ENCODE measurements around the gene KCTD17.

KCTD17 gene

DNA sequence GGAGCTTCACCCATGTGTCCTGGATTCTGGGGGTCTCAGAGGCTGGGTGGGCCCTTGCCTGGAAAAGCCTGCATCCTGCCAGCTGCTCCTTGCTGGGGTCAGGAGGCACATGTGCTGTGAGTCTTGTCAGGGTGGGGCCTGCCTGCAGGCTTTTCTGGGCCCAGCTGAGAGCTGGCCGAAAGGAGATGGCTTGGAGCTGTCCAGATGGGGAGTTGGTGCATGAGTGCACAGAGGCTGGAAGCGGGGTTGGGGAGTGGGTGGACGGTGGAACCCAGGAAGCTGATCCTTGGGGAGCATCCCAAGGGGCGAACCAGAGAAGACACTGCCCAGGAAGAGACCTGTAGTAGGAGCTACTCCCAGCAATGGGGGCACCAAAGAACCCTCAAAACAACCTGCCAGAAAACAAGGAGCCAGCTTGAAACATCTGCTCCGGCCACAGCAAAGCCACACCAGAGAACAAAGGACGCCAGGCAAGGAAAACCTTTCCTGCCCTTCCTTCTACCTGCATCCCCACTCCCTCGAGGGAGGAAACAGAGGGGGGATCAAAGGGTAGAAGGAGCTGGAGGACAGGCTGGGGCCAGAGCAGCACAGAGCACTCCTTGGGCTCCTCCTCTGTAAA is 8.2 kb upstream of the KCTD17 start:
- DNase-seq (ENCODE audit: low read depth): no peak

DNA sequence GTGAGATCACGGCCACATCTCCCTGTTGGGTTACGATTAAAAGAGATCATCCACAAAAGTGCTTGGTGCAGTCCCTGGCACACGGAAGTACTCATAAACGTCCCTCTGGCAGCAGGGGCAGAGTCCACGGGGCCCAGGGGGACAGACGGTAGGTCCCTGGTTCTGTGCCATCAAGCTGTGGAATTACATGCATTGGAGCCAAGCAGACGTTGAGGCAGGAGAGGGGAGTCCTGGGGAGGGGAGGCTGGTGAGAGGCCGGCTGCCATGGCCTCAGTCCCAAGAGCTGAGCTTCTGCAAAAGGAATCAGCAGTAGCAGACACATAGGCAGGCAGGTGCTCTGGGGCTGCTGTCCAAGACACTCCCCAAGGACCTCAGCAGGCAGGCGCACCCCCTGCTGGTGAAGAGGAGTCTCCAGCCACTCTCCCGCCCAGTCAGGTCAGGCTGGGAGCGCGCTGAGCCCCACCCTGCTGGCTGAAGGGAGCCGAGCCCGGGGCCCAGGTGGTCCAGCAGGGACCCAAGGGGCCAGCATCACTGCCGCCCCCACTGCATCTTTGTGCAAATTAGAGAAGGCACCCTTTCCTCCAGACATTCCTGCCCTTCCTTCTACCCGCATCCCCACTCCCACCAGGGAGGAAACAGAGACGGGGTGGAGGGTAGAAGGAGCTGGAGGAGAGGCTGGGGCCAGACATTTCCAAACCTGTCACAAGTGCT is 7.6 kb upstream of the KCTD17 start:
- no peak for DNase-seq (ENCODE audit: low read depth)

DNA sequence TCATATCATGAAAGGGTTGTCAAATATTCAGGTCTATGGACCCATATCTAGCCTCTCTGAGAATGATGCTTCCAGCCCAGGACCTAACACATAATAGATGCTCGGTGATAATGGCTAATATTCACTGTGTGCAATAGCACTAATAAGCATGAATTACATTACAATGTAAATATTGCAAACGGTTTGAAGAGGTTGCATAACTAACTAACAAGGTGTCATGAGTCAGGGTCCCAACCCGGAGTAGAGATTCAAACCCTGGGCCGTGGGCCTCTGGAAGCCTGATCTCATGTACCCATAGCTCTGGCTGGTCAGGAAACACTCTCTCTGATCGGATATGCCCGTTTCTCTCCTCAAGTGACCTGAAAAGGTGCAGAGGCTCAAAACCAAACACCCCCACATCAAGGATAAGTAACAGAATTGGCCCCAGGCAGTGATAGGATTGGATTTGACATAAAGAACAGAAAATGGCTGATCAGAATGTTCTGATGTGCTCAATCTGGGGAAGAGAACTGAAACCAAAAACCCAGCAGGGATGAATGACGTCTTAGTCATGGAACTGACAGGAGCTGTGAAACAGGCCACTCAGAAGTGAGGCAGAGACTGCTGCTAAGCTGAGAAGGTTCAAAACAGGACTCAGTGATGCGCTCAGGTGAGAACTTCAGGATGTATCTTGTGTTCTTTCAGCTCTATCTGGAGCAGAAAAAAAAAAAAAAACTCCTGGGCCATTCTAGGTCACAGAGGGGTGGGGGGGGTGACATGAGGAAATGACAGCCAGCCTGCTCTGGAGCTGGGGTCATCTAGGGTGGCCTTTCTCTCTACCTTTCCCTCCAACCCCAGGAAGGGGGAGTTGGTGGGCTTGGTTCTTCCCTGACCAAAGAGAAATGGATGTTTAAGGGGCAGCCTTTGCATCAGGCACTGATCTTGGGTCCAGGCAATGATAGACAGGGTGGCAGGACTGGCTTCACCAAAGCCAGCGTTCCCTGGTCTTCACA is 6.6 kb upstream of the KCTD17 start:
- no peak for DNase-seq (ENCODE audit: low read depth)

DNA sequence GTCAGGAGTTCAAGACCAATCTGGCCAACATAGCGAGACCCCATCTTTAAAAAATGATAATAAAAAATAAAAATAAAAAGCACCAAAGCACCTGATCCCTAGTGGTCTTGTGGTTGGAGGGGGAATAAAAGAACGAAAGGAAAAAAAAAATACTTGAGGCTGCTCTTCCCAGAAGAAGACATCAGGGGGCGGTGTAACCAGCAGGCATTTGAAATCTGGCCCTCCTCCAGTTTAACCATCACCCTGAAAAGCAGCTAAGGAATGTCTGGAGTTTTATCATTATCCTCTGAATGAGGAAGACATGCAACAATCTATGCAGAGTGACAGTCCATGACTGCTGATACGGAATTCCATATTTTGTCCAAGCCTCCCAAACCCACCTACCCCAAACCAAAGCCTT is 5.6 kb upstream of the KCTD17 start:
- no peak for DNase-seq (ENCODE audit: low read depth)

DNA sequence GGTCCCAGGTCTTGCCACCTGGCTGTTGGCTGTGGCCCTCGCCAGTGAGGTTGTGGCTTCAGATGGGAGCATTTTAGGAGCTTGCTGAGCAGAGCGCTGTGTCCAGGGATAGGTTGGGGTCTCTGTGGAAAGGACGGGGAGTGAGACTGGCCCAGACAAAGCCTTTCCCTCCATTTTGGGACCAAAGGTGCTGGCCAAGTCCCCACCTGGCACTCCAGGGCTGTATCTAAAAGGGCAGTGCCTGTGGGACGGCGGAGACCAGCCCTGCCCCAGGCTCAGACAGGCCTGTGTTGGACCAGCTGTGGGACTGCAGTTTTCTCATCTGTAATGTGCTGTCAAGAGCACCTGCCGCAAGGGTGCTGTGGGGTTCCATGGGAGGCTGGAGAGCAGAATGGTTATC is 5.0 kb upstream of the KCTD17 start:
- DNase-seq (ENCODE audit: low read depth): no peak

DNA sequence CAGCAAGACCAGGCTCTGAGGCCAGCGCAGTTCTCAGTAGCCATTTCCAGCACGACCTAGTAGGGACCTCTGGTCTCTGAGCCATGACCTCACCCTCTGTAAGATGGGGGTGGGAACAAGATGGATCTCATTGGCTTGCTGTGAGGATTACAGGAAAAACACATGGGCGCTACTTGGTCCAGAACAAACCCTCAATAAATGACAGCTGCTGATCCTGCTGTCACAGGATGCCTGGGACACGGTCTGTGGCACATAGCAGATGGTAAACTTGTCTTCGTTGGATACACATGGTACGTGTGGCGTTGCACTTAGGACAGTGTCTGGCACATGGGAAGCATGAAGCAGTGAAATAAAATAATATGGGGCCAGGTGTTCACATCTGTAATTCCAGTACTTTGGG is 4.5 kb upstream of the KCTD17 start:
- DNase-seq (ENCODE audit: low read depth): no peak

DNA sequence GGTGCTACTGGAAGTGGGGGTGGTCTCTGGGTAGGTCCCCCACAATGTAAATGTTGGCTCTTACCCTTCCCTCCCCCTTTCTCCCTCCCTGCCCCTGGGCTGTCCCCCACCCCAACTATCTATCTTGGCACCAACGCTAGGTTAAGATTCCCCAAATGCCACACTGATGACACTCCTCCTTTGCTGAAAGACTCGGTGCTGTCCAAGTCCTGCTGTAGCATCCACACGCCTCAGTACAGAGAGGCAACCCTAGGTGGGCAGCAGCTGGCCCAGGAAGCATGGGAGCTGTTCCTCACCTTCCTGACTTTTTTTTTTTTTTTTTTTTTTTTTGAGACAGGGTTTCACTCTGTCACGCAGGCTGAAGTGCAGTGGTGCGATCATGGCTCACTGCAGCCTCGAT is 3.4 kb upstream of the KCTD17 start:
- DNase-seq (ENCODE audit: low read depth): no peak

DNA sequence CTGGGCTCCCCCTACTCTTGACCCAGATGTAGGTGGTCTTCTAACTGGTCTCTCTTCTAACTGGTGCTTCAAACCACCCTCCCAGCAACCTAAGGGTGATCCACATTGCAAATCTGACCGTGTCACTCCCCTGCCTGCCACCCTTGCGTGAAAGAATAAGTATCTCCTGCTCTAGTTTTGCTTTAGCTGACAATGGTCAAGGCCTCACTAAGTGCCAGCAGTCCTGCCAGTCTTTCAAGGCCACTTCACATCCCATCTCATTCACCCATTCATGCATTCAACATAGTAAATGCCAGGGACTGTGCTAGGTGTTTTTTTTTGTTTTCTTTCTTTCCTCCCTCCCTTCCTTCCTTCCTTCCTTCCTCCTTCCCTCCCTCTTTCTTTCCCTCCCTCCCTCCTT is 2.3 kb upstream of the KCTD17 start:
- no peak for DNase-seq (ENCODE audit: low read depth)

DNA sequence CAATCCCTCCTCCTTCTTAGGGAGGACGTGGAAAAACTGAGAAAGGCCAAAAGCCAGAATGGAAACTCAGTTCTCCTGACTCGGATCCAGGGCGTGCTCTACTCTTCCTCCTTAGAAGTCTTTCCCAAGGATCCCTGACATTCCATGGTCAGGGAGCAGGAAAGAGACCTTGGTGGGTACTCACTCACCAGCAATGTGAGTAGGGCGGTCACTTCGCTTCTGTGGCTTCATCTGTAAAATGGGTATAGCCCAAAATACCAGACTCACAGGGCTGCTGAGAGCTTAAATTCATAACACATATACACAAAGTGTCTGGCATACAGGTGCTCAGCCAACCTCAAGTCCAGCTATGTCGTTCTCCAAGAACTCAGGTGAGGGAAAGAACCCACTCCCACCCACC is 629 bp upstream of the KCTD17 start:
- no peak for DNase-seq (ENCODE audit: low read depth)

DNA sequence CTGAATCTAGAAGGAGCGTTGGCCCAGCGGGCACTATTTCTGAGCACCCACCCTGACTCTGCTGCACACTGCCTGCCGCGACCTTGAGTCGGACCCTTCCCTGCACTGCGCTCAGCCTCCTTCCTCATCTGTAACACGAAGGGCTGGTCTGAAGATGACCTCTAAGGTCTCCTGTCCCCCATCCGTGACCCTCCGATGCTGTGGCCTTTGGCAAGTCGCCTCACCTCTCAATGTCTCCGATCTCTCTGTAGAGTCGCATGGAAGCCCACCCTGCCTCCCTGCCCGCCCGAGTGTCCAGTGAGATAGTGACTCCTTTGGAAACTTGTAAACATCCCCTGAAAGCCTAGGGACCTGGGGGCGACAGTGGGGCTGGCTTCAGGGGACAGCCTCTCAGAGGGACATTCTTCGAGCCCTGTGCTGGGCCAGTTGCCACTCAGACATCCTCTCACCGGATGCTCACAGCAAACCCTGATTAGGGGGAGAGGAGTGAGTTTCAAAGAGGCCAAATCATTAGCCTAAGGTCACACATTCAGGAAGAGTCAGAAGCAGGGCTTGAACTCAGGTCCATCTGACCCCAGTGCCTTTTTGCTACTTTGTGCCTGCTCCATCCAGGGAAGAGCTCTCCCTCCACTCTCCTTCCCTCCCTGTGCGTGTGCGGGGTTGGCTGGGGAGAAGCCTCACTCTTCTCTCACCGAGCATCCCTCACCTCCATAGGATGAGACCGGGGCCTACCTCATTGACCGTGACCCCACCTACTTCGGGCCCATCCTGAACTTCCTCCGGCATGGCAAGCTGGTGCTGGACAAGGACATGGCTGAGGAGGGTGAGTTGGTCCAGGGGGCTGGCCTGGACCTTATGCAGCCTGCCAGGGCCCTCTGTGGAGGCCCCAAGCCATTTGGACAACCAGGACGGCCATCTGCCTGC is 1.1 kb downstream of the KCTD17 start:
- no peak for DNase-seq (ENCODE audit: low read depth)

DNA sequence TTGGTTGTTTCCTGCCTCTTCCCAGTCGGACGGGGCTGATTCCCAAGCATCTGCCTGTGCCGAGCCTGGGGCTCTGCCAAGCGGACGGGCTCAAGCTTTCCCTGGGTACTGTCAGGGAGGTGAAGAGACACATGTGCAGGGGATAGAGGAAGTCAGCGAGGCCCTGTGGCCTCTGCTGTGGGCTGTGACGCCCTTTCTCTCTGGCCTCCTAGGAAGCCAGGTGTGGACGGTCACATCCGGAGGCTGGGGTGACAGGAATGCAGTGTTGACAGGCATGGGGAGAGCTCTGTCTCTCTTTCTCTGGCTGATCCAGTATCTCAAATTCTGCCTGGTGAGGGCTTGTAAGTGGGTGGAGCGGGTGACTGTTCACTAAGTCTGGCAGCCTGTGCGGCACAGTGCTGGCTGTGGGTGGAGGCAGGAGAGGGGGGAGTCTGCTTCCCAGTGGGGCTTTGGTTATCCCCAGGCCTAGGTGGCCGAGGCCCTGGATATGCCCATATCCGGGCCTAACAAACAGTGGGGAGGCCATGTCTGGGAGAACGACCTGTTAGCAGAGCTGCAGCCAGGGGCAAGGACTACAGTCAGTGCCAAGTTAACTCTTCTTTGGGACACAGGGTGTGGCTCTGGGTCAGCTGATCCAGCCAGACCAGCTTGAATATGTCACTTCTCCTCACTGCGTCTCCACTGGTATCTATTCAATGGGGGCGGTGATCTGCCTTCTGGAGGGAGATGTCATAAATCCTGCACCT is 1.9 kb downstream of the KCTD17 start:
- DNase-seq (ENCODE audit: low read depth): no peak

DNA sequence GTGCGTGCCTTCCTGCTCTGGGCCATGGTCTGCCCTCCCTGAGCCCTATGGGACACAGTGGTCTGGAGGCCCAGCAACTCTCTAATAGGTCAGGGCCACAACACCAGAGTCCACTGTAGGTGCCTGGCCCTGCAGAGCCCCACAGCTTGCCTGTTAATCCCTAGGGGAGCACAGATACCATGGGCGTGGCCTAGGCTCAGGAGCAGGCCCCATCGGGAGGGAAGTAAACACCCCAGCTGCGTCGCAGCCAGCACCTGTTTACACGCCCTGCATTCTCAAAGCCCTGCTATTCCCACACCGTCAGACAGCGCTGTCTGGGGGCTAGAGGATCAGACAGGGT is 2.5 kb downstream of the KCTD17 start:
- DNase-seq (ENCODE audit: low read depth): no peak

DNA sequence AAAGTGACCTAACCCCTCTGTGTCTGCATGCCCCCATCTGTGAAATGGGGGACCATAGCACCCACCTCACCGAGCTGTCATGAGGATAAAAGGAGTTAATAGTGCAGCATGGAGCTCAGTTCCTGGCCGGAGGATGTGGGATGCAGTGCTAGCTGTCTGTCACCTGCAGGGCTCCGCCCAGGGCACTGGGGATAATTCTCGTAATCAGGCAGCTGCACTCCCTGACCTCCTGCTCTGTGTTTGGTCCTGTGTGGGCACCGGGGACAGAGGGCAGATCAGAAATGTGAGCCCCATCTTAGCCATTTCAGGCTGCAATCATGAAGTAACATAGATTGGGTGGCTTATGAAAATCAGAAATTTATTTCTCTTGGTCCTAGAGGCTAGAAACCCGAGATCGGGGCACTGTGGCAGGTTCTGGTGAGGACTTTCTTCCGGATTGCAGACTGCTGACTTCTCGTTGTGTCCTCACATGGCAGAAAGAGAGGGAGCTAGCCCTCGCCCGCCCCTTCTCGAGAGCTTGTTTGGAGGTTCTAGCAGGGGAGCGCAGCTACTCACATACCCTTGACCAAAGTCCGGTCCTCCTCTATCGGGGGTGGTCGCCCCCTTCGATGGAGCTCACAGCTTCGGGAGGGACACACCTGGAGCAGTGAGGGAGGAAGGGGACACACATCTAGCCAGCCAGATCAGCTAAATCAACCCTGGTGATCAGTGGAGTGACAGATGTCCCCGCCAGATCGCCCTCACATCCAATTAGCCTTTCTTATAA is 3.2 kb downstream of the KCTD17 start:
- no peak for DNase-seq (ENCODE audit: low read depth)

DNA sequence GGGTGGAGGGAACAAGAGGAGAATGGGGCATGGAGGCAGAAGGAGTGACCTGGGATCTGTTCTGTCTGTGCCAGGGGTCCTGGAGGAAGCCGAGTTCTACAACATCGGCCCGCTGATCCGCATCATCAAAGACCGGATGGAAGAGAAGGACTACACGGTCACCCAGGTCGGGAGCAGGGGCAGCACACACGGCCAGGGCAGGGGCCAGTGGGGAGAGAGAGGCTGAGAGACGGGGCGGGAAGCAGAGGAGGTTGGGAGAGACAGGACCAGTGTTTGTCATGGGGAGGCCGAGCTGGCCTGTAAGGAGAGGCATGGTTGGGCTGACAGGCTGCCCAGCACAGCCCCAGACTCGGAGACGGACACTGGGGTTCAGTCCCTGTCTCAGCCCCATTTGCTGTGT is 4.7 kb downstream of the KCTD17 start:
- no peak for DNase-seq (ENCODE audit: low read depth)

DNA sequence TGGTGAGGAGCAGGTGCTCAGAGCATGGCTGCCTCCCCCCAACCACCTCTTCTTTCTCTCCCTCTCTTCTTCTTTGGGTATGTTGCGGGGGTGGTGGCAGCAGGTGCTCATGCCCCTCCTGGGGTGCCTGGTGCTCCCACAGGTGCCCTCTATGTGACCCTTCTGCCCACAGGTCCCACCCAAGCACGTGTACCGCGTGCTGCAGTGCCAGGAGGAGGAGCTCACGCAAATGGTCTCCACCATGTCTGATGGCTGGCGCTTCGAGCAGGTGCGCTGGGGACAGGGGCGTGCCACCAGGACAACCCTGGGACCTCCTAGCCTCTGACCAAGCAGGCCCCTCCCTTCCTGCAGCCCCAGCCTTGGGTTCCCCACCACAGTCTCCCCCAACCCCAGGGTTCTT is 5.7 kb downstream of the KCTD17 start:
- no peak for DNase-seq (ENCODE audit: low read depth)

DNA sequence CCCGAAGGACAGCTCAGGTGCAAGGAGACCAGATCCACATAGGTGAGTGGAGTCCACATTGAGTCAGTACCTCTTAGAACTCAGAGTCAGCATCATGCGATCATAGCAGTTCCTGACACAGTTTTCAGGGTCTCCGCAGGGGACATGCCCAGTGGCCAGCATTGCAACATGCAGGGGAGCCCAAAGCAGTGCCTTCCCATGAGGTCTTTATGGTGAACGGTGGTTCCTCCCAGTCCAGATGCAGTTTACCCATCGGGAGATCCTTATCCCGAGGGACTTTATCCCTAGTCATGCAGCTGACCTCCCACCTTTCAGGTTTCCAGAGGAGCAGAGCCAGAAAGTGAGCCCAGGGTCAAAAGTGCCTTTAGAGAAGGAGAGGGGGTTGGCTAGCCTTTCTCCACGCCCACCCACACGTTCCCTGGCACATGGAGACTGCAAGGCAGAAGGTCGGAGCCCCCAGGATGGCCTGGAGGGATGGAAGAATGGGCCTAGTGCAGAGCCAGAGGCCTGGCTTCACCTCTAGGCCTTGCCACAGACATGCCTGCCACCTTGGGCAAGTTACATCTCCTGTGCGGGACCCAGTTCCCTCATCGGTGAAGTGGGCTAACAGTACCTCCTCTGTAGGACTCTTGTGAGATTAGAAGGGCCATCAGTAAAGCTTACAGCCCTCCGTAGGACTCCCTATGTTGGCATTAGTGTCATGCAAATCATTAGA is 6.4 kb downstream of the KCTD17 start:
- DNase-seq (ENCODE audit: low read depth): no peak

DNA sequence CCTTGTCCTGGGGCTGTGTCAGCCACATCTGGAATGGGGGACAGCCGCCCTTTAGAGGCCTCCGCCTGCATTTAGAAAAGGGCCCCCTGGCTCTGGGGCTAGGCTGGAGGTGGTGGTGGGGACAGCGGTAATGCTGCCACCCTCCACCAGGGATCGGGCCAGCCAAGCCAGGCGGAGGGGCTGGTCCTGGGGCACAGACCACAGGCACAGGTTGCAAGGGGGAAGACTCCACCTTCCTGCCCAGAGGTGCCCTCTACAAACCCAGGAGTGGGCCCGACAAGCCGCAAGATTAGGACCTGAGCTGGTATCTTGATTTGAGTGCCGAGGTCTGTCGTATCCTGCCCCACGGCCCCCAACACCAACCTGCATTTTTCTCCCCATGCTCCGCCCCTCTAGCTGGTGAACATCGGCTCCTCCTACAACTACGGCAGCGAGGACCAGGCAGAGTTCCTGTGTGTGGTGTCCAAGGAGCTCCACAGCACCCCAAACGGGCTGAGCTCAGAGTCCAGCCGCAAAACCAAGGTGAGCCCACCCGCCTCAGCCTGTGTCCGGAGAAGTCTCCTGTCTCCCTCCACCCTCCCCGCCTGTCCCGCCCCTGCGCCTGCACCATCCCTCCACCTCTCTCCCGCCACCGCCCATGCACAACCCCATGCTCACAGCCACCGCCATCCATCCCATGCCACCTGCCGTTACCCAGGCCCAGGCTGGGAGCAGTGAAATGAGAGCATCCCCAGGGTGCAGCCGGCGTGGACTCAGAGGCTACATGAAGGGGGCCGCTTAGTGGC is 7.6 kb downstream of the KCTD17 start:
- DNase-seq (ENCODE audit: low read depth): no peak

DNA sequence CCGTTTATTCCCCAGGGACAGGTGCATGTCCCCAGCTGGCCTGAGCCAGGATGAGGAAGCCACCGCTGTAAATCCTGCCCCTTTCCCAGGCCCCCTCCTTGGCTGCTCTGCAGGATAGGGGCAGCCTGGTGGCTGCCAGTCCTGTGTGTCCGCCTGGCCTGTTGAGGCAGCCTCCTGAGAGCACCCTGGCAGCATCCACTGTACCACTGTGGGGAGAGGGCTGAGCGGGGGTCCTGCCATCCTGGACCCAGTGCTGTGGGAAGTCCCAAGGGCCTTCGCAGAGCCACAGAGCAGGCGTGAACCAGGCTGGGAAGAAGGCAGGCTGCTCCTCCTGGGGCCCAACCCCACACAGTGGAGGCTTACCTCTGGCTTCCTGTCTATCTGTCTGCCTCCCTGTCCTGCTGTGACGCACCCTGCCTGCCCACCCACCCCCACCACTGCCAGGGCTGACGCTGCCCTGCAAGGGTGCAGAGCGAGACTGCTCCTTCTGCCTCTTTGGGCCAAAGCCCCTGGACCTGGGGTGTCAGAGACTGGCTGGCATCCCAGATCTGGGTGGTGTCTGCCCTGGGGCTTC is 8.4 kb downstream of the KCTD17 start:
- no peak for DNase-seq (ENCODE audit: low read depth)
